A172 (cell line): ENCODE results near the gene STK36. TPM values are rescaled to one million over a fixed set of nuclear protein-coding genes. Genes with fewer than 3 reads are reported as not detected.

Experiments
- DNase-seq: peaks from one replicate; pipeline ENCODE4 v3.0.0-alpha.2; 2015; ENCODE audit warnings: low spot score
- total RNA-seq: library from RNA; depleted of rRNA; stranded (reverse); fragments of >200 nt; shearing (Covaris generic); gene quantifications from 2 replicates; pipeline ENCODE4 v1.2.3, GENCODE V29; 2014; rRNA removed

The STK36 gene
- total RNA-seq, 1 experiment from 2014 or later = 33.0 TPM

GRCh38 chr2:218746960-218747359 is 75.1 kb downstream of the STK36 start:
- DNase-seq = no peak

GRCh38 chr2:218748741-218749441 is 77.0 kb downstream of the STK36 start:
- no peak for DNase-seq

Other genes starting within 250 kb of the STK36 start
- gene USP37, start 103.7 kb upstream of the STK36 start, total RNA-seq = 15.8 and 19.1 TPM in 2 replicates
- 99.4 and 114 TPM in 2 replicates for gene CNOT9, start 103.2 kb upstream of the STK36 start, total RNA-seq
- 1.3 and 6.9 TPM in 2 replicates for gene PLCD4, start 64.2 kb upstream of the STK36 start, total RNA-seq
- 14.1 and 18.3 TPM in 2 replicates for gene ZNF142, start 12.5 kb upstream of the STK36 start, total RNA-seq
- 38.9 and 40.7 TPM in 2 replicates for gene BCS1L, start 12.4 kb upstream of the STK36 start, total RNA-seq
- 53.5 and 63.0 TPM in 2 replicates for gene RNF25, start 84 bp upstream of the STK36 start, total RNA-seq
- 11.0 and 12.4 TPM in 2 replicates for gene TTLL4, start 38.7 kb downstream of the STK36 start, total RNA-seq
- gene CYP27A1, start 110.1 kb downstream of the STK36 start, total RNA-seq = 0.07 TPM in 1 of 2 replicates, not detected in the other
- gene PRKAG3, start 159.7 kb downstream of the STK36 start, total RNA-seq = not detected in 2 replicates
- gene WNT6, start 187.7 kb downstream of the STK36 start, total RNA-seq = 0.24 TPM in 1 of 2 replicates, not detected in the other
- gene WNT10A, start 208.8 kb downstream of the STK36 start, total RNA-seq = 0.36 and 1.5 TPM in 2 replicates